ENCODE data around the gene SLC26A6.

The SLC26A6 gene, protein sequence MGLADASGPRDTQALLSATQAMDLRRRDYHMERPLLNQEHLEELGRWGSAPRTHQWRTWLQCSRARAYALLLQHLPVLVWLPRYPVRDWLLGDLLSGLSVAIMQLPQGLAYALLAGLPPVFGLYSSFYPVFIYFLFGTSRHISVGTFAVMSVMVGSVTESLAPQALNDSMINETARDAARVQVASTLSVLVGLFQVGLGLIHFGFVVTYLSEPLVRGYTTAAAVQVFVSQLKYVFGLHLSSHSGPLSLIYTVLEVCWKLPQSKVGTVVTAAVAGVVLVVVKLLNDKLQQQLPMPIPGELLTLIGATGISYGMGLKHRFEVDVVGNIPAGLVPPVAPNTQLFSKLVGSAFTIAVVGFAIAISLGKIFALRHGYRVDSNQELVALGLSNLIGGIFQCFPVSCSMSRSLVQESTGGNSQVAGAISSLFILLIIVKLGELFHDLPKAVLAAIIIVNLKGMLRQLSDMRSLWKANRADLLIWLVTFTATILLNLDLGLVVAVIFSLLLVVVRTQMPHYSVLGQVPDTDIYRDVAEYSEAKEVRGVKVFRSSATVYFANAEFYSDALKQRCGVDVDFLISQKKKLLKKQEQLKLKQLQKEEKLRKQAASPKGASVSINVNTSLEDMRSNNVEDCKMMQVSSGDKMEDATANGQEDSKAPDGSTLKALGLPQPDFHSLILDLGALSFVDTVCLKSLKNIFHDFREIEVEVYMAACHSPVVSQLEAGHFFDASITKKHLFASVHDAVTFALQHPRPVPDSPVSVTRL

DNA sequence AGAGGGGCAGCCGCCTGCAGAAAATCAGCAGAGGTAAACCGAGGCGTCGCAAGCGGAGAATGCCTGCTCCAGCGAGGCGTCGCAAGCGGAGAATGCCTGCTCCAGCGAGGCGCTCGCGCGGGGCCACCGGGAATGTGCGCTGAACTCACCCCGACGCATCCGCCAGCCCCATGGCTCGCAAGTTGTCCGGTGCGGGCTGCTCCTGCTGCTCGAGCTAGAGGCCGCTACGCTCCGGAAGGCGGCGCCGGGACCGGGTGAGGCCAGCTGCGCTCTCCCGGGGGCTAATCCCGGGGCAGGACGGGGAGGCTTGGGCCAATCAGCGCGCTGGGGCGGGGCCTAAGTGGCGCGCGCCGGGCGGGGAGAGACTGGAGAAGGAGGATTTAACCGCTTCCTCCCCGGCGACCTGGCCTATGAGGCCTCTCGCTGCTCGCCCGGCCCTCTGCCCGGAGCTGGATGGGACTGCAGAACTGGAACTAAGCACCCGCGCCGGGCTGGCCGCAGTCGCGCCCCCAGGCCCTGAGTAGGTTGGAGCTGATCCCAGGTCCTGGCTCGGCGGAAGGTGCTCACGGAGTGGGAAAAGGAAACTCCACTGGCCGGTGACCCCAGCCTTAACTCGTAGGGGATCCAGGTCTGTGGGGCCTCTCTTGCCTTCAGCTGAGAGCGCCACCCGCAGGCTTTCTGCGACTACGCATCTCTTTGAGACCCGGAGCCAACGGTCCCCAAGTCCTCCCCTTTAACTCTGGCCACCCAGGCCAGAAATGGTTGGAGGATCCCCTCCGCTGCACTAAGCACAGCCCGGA, at the start of gene SLC26A6:
TSS of gene SLC26A6 (minus strand) at position 240 of the 800 bp plus-strand sequence. CDS start at position 172, 68 bp downstream.
- DNase-seq, result peak; percentile 95

DNA sequence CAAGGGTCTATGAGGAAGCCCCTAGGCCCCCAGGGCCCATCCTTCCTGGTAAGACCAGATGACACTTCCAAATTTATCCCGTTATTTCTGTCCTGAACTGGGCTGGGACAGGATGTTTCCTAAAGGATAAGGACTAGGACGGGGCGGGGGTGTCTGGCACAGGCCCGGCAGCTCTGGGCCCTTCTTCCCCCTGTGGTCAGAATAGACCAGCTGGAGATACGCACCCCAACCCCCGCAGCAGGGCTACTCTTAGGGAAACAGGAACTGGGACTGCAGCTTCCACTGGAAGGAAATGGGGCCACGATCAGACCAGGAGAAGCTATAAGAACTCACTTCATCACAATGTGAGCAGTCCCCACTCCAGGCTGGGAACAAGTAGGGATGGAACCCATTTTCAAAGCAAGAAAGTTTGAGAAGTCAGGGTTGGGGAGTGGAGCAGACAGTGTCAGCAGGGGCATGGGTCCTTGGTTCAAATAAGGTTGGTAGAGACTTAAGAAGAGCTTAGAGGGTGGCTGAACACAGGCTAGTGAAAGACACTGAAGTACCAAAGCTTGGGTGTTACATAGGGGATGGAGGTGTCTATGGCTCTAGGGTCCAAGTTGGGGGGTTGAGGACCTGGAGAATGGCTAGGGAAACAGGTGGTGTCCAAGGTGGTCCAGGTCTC, 49.4 kb upstream of the SLC26A6 start:
- DNase-seq, result no peak

DNA sequence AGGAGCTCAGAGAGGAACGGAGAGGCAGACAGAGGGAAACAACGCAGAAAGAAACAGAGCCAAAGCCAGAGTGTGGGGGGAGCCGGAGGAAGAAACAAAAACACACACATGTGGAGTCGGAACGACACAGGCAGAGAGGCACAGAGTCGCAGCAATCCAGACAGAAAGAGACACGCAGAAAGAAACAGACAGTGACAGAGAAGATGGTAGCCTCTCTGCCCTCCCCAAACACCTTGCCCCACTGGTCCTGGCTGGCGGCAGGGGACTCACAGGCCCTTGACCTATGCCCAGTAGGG, 48.7 kb upstream of the SLC26A6 start:
- no peak for DNase-seq

DNA sequence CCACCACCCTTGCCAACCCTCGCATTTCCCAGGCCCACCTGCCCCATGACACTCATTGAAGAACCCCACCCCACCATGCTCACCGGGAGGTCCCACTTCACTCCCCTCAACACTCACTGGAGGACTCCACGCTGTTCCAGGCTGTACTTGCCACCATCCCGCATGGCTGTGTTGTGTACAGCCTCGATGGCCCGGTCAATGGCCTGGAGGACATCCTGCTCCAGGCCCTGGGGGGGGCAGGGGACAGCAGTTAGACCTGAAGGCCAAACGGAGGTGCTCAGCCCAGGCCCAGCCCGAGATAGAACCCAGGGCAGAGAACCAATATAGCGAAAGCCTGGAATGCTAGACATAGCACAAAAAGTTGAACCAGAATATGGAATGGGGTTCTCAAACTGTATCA, 47.5 kb upstream of the SLC26A6 start:
- no peak for DNase-seq

DNA sequence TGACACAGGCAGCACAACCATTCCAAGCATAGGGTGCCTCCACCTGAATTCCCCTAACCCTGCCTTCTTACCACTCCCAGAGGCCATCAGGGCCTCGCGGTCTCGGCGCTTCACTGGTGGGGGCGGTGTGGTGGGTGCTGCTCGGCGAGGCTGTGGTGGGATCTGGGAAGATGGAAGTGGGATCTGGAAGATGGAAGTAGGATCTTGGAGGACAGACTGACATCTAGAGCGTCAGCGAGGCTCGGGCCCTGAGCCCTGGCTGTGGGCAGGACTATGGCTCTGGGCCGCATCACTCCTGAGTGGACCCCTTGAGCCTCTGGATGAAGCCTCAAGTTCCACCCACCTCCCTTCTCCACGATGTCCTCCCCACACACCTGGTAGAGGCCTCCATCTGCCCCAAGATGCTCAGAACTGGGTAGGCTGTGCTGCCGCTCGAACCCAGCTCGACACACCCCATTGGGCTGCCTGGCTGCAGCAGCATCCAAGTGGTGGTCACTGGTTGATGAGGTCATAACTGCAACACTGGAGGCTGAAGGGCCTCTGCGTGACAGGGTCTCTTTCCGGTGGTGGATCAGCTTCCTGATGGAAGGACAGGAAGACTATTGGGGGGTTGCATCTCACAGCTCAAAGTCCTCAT, 46.8 kb upstream of the SLC26A6 start:
- no peak for DNase-seq

DNA sequence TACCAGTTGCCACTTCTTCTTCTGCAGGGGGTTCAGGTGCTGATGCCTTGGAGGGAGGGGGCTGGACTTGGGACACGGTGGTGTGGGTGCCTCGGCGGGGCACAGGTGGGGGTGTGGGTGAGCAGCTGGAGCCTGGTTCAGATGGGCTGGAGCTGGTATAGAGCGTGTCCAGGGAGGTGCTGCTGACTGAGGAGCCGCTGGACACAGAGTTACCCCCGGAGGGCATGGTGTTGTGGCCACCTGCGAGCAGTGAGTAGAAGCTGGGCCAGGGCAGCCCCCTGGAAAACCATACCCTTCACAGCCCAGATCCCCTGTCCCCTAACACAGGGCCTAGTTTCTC, 46.2 kb upstream of the SLC26A6 start:
- no peak for DNase-seq

DNA sequence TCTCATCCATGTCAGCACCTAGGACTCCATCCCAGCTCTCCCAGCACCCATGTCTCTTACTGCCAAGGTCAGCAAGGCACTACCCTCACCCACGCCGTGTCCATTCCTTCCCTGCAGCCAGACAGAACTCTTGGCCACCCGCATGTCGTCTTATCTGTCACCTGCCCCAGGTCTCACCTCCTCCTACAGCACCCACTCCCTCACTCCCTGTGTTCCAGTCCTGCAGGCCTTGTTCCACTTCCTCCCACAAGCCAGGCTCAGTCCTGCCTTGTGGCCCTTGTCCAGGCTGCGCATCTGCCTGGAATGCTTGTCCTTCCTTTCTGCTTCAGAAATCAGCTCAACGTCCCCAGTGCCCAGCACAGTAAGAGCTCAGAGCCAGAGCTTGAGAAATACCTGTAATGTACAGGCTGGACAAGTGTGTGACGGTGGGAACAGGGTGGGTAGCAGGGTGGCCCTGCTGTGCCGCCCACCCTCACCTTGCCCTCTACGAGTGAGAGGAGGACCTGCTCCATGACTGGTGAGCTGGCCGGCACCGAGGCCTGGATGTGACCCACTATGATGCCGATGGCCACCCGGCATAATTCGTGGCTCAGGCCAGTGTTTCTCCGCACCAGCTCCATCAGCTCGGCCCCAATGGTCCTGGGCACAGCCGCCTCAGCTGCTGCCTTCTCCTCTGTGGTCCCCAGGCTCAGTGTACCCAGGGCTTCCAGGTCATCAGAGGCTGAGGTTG, 45.7 kb upstream of the SLC26A6 start:
- no peak for DNase-seq

DNA sequence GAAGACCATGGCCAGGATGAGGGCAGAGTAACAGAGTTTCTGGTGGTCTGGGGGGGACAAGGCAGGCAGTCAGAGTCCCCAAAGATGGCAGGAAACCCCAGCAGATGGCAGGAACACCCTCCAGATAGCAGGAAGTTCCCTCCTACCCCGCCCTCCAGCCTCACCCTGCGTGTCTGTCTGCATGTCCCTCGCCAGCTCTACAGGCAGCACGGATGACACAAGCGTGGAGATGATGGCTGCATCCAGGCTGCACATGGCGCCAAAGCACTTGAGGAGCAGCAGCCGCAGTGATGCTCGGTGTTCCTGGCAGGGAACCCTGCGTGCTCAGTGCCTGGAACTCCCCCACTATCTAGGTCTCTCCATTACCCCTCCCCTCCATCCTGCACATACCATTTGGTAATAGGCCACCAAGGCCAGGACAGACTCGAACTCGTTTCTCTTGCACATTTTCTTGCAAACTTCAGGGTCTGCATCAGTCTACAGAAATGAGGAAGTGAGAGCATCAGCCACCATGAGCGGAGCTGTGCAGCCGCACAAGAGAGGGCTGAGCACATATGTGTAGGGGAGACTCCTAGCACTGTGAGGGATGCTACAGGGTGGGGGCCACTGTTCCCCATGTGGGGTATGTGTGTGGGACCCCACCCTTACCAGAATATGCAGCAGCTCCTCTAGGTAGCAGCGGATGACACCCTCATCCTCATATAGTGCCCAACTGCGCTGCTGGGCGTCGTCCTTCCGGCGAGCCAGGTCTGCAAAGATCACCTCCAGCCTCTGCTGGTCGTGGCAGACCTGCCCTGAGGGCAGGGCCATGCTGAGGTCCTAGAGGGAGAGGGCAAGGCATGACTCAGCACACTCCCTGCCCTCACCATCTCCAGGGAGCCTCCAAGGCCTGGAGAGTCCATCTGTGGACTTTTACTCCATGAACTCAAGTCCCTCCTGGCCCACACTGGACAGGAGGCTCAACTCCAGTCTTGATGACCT, 44.4 kb upstream of the SLC26A6 start:
- DNase-seq, result no peak

DNA sequence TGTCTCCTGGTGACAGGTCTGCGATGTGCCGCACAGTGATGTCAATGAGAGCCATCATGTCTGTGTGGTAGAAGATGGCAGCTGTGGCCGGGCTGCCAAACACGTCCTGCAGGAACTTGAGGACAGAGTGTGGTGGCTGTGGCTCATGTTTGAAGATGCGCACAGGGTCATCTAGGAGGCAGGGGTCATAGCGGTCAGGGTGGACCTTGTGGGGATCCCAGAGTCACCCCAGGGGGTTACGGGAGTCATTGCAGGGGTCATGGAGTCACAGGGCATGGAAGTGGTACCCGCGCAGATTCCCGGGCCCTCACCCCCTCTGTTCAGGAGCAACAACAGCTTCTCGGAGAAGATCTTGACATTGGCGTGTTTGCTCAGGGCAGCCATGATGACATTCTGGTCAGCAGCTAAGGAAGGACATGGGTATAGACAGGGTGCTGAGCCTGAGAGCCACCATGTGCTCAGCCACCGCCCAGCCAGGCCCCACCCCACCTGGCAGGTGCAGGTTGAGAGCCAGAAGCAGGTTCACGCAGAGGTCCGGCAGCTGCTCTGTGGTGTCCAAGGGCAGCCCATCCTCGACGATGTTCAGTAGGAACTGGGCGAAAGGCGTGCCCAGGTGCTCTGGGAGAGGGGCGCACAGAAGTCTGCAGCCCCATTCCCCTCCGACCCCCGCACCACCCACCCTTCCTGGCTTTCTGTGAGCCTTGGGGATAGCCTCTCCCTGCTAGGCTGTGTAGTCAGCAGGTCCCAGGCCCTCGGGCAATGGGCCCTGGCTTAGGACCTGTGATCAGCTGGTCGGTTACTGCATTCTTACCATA, 43.5 kb upstream of the SLC26A6 start:
- no peak for DNase-seq

DNA sequence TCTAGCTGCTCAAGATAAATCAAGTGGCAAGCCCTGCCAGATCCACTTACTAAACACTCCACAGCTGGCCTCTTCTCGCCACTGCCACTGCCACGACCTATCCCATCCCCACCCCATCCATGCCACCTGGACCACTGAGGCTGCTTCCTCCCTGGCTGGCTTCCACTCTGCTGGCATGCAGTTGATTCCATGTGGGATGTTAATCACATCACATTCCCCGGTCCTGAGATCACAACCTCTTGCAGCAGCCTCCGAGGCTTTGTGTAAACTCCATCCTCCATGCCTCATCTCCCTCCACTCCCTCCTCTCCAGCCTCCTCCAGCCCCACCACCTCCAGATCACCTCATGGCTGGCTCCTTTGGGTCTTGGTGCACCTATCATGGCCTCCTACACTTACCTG, 42.8 kb upstream of the SLC26A6 start:
- DNase-seq, result no peak

DNA sequence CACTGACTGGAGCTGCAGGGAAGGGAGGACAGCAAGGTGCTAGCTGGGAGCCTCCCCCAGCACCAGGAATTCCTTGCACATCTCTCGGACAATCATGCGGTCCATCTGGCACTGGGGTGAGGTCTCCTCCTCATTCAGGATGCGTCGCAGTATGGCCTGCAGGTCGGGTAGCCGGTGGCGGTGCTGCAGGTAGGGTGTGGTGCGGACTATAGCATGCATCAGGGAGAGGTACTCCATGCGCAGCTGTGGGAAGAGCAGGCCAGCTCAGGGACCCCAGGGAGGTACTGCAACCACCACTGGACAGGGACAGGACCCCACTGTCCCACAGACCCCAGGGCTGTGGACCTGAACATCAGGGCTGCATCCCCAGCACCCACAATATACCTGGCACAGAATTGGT, 39.2 kb upstream of the SLC26A6 start:
- no peak for DNase-seq

DNA sequence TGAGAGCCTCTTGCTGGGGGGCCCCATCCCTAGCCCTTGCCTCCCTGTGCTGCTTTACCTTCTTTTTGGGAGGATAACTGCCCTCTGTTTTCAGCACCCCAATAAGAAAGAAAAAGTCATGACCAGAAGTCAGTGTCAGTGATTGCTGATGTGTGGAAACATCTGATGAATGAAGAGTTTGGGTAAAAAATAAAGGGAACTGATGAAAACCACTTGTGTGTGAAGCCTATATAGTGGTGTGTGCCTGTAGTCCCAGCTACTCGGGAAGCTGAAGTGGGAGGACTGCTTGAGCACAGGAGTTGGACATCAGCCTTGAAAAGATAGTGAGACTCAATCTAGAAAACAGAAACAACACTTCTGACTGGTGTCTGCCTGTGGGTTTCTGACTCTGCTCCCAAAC, 37.3 kb upstream of the SLC26A6 start:
- no peak for DNase-seq

DNA sequence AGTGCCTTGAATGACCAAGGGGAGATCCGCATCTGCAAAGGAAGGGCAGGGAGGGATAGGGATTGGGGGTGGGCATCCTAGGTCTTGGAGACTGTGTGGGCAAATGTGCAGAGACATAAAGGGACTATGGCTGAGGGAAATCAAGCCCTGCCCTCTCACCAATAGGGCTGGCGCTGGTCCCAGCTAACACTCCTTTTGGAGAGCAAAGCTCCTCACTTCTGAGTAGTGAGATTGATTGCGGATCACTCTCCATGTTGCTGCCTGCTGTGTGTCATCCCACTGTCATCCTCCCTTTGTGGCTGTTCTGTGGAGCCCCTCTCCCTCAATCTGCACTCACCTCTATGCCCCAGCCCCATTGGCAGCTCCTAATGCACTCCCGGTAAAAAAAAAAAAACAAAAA, 29.7 kb upstream of the SLC26A6 start:
- DNase-seq, result no peak

DNA sequence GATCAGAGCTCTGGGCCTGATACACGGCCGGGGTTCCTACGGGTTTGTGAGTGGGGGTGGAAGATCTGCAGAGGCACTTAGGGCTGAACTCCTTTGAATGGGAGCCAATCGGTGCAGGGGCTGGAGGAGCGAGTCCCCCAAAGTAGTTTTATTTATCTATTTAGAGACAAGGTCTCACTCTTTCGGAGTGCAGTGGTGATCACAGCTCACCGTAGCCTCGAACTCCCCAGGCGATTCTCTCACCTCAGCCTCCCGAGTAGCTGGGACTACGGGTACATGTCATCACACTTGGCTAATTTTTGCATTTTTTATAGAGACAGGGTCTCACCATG, 29.0 kb upstream of the SLC26A6 start:
- DNase-seq, result no peak

DNA sequence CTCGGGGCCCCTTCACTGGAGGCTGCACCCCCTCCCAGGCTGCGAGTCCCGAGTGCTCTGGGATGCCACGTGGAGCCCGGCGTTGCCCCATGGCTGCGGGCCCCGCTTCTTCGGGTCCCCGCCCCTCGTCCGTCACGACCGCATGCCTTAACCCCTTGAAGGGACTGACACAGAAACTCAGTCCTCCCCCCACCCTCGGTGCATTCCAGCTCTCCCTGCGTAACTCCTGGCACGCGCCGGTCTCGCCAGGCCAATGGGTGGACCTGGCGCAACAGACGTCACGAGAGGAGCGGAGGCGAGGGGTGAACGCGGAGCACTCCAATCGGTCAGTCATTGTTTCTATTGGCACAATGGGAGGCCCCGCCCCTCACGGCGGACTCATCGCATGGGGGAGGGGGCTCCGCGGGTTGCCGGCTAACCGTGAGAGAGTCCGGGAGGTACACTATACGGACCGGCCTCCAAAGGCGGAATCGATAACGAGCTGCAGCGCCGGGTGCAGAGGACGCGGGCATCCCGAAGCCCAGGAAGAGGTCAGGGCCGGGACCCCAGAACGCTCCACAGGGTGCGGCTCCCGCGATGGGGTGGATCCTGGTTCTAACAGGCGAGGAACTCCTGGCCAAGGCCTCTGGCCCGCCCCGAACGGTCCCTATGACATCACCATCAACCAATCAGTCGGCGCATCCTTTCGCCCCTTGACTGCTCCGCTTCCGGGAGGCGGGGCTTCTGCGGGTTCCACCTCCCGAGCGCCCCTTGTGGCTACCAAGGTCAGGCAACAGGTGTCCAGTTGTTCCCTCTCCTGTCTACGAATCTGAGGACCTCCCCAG, 28.4 kb upstream of the SLC26A6 start:
- peak; percentile 92 for DNase-seq

DNA sequence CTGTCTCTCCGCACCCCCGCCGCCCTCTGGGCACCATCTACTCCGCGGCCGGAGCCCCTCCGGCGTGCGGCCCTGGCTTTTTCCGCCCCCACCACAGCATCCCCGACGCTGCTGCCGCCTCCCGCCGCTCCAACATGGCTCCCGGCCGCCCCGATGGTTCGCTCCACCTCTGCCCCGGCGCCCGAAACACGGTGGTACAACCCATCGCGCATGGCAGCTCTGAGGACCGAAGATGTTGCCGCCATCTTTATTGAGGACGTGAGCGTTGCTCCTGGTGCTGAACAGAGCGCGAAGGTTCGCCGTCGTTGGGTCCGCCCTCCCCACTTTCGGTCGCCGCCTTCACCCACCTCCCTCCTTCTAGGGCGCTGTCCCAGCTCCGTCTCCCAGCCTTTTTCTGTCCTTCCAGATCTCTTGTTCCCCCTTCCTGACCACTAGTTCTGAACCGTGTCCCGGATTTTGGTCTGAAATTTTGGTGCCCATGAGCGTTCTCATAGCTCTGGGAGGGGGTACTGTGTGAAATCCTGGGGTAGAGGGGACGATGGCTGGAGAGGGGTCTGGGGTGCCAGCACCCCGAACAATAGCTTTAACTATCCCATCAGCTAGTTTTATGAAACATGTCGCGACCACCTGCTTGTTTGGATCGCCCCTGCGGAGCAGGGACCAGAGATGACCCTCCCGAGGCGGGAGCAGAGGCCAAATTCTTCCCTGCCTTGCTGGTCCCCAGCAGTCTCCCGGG, 27.7 kb upstream of the SLC26A6 start, which contains the start of gene CELSR3:
TSS of gene CELSR3 (minus strand) at position 134 of the 736 bp plus-strand sequence. CDS start 252 bp downstream, outside the sequence.
- DNase-seq, result peak; percentile 66

DNA sequence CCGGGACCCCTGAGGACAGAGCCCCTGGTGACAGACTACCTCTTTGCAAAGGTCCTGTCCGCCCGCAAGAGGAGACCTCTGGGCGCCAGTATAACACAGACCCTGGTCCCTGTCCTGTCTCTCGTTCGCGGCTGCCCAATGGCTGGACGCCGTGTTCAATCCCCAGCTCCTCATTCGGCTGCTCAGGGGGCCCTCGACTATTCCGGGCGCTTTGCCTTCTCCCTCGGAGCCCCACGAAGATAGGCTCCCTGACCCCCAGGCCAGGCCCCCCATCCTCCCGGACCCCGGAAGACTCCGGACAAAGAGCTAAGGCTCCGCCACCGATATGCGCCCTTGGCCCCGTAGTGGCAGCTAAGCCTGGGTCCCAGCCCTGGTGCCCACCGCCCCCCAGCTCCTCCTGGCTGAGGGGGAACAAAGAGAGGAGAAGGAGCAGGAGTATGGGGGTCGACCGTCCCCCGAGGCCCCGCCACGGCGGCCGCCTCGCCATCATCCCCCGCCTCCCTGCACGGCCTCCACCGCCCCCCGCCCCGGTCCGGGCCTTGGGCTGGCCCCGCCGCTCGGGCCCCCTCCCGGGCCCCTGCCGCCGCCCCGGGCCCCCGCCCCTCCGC, 27.0 kb upstream of the SLC26A6 start:
- DNase-seq, result no peak
